ENCODE results near the gene RFPL1.
"Not testable (repeated sequence)": the region's sequence is repeated elsewhere in the genome, so short reads cannot be mapped to it uniquely, and the experiment has no call there.

Gene RFPL1

GRCh38 chr22:29482726-29483125 lies 44.3 kb downstream of the RFPL1 start:
- H3K27me3 ChIP-seq (ENCODE audit: insufficient read depth, low read length) = peaks cover 38% of the 10 kb centered on the region
- peaks cover 5% of the 10 kb centered on the region for H3K9me3 ChIP-seq (ENCODE audit: low read length)
- H3K4me3 ChIP-seq (ENCODE audit: low read length) = no peak overlapping the region
- H2AFZ ChIP-seq (ENCODE audit: low read depth, low read length) = no peak overlapping the region
- peaks cover 27% of the 10 kb centered on the region for H3K4me1 ChIP-seq (ENCODE audit: insufficient read depth, low read length)
- no peaks in the 10 kb centered on the region for H3K36me3 ChIP-seq (ENCODE audit: insufficient read depth, low read length)

DNA sequence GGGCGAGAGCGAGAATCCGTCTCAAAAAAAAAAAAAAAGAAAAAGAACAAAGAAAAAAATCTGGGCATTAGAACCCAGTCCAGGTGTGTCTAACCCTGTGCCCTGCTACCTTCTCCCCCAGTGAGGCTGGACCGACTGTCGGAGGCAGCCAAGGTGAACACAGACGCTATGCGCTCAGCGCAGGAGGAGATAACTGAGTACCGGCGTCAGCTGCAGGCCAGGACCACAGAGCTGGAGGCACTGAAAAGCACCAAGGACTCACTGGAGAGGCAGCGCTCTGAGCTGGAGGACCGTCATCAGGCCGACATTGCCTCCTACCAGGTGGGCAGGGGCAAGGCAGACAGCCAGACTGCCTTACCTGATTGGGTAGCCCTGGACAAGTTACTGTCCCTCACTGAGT lies 44.9 kb downstream of the RFPL1 start:
- Histone ChIP-seq H3K36me3 (ENCODE audit: insufficient read depth, low read length) (no peaks in the 10 kb centered on the region), H3K4me3 (ENCODE audit: low read length) (no peak overlapping the region), H3K9me3 (ENCODE audit: low read length) (peaks cover 5% of the 10 kb centered on the region), H3K27me3 (ENCODE audit: insufficient read depth, low read length) (peaks cover 33% of the 10 kb centered on the region), H3K4me1 (ENCODE audit: insufficient read depth, low read length) (peaks cover 21% of the 10 kb centered on the region), H2AFZ (ENCODE audit: low read depth, low read length) (no peak overlapping the region)

DNA sequence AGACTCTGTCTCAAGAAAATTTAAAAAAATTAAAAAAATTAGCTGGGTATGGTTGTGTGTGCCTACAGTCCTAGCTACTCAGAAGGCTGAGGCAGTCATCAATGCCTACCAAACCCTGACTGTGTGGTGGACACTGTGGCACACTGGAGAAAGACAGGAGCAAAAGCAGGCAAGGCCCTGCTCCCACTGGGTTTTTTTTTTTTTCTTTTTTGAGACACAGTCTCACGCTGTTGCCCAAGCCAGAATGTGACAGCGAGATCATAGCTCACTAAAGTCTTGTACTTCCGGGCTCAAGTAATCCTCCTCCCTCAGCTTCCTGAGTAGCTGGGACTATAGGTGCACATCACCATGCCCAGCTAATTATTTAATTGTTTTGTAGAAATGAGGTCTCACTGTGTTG lies 46.3 kb downstream of the RFPL1 start:
- Histone ChIP-seq H2AFZ (ENCODE audit: low read depth, low read length) (no peak overlapping the region), H3K4me3 (ENCODE audit: low read length) (no peak overlapping the region), H3K36me3 (ENCODE audit: insufficient read depth, low read length) (no peaks in the 10 kb centered on the region), H3K27me3 (ENCODE audit: insufficient read depth, low read length) (peaks cover 21% of the 10 kb centered on the region), H3K9me3 (ENCODE audit: low read length) (peaks cover 7% of the 10 kb centered on the region), H3K4me1 (ENCODE audit: insufficient read depth, low read length) (peaks cover 19% of the 10 kb centered on the region)

GRCh38 chr22:29485448-29485847 lies 47.1 kb downstream of the RFPL1 start:
- H3K36me3 ChIP-seq (ENCODE audit: insufficient read depth, low read length) = no peaks in the 10 kb centered on the region
- peaks cover 11% of the 10 kb centered on the region for H3K4me1 ChIP-seq (ENCODE audit: insufficient read depth, low read length)
- H3K4me3 ChIP-seq (ENCODE audit: low read length) = no peak overlapping the region
- H3K27me3 ChIP-seq (ENCODE audit: insufficient read depth, low read length) = peaks cover 13% of the 10 kb centered on the region
- H2AFZ ChIP-seq (ENCODE audit: low read depth, low read length) = no peak overlapping the region
- H3K9me3 ChIP-seq (ENCODE audit: low read length) = peaks cover 6% of the 10 kb centered on the region

GRCh38 chr22:29487426-29487986 lies 49.1 kb downstream of the RFPL1 start:
- no peak overlapping the region for H3K4me3 ChIP-seq (ENCODE audit: low read length)
- no peaks in the 10 kb centered on the region for H3K27me3 ChIP-seq (ENCODE audit: insufficient read depth, low read length)
- H2AFZ ChIP-seq (ENCODE audit: low read depth, low read length) = no peak overlapping the region
- H3K9me3 ChIP-seq (ENCODE audit: low read length) = peaks cover 2% of the 10 kb centered on the region
- H3K36me3 ChIP-seq (ENCODE audit: insufficient read depth, low read length) = no peaks in the 10 kb centered on the region
- H3K4me1 ChIP-seq (ENCODE audit: insufficient read depth, low read length) = no peaks in the 10 kb centered on the region

GRCh38 chr22:29489127-29489780 lies 50.9 kb downstream of the RFPL1 start:
- H3K4me3 ChIP-seq (ENCODE audit: low read length); H2AFZ ChIP-seq (ENCODE audit: low read depth, low read length); H3K9me3 ChIP-seq (ENCODE audit: low read length); H3K4me1 ChIP-seq (ENCODE audit: insufficient read depth, low read length); H3K36me3 ChIP-seq (ENCODE audit: insufficient read depth, low read length); H3K27me3 ChIP-seq (ENCODE audit: insufficient read depth, low read length): not testable (repeated sequence)

GRCh38 chr22:29491012-29491411 lies 52.6 kb downstream of the RFPL1 start:
- Histone ChIP-seq H3K4me1 (ENCODE audit: insufficient read depth, low read length) (no peaks in the 10 kb centered on the region), H3K4me3 (ENCODE audit: low read length) (no peak overlapping the region), H3K9me3 (ENCODE audit: low read length) (peaks cover 7% of the 10 kb centered on the region), H3K27me3 (ENCODE audit: insufficient read depth, low read length) (no peaks in the 10 kb centered on the region), H3K36me3 (ENCODE audit: insufficient read depth, low read length) (no peaks in the 10 kb centered on the region), H2AFZ (ENCODE audit: low read depth, low read length) (no peak overlapping the region)
